Dermis microvascular lymphatic vessel endothelial cell (primary cell): ENCODE results near the gene HLA-F. TPM values are rescaled to one million over a fixed set of nuclear protein-coding genes. Genes with fewer than 3 reads are reported as not detected.

Experiments used
- DNase-seq, 2 donors: peaks; one replicate each; pipeline versions ENCODE4 v3.0.0 to v3.0.0-alpha.2; 2010; ENCODE audit warnings: low read depth in 2 of 2
- total RNA-seq: library from RNA; depleted of rRNA; stranded (reverse); fragments of >200 nt; gene quantifications from 2 replicates; pipeline ENCODE4 v1.2.1, GENCODE V29; 2014

The HLA-F gene
- total RNA-seq, 1 donor from 2014 or later, result 15.0 TPM

DNA sequence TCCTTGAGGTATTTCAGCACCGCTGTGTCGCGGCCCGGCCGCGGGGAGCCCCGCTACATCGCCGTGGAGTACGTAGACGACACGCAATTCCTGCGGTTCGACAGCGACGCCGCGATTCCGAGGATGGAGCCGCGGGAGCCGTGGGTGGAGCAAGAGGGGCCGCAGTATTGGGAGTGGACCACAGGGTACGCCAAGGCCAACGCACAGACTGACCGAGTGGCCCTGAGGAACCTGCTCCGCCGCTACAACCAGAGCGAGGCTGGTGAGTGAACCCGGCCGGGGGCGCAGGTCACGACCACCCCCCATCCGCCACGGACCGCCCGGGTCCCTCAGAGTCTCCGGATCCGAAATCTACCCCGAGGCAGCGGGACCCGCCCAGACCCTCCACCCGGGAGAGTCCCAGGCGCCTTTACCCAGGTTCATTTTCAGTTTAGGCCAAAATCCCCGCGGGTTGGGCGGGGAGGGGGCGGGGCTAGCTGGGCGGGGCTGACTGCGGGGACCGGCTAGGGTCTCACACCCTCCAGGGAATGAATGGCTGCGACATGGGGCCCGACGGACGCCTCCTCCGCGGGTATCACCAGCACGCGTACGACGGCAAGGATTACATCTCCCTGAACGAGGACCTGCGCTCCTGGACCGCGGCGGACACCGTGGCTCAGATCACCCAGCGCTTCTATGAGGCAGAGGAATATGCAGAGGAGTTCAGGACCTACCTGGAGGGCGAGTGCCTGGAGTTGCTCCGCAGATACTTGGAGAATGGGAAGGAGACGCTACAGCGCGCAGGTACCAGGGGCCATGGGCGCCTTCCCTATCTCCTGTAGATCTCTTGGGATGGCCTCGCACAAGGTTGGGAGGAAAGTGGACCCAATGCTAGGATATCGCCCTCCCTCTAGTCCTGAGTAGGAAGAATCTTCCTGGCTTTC is 693 bp downstream of the HLA-F start:
- DNase-seq, result no peak

DNA sequence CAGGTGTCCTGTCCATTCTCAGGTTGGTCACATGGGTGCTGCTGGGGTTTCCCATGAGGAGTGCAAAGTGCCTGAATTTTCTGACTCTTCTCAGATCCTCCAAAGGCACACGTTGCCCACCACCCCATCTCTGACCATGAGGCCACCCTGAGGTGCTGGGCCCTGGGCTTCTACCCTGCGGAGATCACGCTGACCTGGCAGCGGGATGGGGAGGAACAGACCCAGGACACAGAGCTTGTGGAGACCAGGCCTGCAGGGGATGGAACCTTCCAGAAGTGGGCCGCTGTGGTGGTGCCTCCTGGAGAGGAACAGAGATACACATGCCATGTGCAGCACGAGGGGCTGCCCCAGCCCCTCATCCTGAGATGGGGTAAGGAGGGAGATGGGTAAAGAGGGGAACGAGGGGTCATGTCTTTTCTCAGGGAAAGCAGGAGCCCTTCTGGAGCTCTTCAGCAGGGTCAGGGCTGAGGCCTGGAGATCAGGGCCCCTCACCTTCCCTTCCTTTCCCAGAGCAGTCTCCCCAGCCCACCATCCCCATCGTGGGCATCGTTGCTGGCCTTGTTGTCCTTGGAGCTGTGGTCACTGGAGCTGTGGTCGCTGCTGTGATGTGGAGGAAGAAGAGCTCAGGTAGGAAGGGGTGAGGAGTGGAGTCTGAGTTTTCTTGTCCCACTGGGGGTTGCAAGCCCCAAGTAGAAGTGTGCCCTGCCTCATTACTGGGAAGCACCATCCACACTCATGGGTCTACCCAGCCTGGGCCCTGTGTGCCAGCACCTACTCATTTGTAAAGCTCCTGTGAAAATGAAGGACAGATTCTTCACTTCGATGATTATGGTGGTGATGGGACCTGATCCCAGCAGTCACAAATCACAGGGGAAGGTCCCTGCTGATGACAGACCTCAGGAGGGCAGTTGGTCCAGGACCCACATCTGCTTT is 2.0 kb downstream of the HLA-F start:
- DNase-seq, result no peak

DNA sequence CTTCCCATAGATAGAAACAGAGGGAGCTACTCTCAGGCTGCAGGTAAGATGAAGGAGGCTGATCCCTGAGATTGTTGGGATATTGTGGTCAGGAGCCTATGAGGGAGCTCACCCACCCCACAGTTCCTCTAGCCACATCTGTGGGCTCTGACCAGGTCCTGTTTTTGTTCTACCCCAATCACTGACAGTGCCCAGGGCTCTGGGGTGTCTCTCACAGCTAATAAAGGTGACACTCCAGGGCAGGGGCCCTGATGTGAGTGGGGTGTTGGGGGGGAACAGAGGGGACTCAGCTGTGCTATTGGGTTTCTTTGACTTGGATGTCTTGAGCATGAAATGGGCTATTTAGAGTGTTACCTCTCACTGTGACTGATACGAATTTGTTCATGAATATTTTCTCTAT is 2.8 kb downstream of the HLA-F start:
- no peak for DNase-seq

DNA sequence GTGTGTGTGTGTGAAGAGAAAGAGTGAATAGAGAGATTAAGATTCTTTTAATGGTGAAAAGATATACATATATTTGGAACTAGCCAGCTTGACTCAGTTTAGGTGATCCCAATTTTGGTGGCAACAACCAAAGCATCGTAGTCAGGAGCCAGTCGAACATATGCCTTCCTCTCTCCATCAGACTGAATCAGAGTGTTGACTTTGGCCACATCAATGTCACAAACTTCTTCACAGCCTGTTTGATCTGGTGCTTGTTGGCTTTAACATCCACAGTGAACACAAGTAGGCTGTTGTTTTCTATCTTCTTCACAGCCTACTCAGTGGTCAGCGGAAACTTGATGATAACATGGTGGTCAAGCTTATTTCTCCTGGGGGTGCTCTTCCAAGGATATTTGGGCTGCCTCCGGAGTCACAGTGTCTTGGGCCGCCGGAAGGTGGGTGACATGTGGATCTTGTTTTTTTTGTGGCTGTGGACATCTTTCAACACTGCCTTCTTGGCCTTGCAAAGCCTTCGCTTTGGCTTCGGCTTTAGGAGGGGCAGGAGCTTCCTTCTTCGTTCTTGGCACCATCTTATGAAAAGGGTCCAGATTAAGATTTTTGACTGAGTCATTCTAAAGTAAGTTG is 3.4 kb downstream of the HLA-F start:
- DNase-seq, result no peak

DNA sequence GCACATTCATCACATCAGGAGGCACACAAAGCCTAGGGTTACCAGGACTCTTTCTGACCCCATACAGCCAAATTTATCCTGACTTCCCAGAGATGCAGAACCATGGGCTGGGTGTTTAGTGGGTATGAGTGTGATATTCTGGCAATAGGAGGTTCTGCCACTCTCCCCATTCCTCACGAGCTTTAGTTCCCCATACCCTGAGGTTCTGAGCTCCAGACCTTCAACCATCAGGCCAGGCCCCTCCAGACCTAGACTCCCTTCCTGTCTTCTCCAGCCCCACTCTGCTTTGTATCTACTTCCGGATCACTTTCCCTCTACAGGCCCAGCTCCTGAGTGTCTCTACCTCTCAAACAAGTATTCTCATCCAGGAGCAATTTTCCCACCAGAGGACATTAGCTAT is 4.4 kb downstream of the HLA-F start:
- no peak for DNase-seq

DNA sequence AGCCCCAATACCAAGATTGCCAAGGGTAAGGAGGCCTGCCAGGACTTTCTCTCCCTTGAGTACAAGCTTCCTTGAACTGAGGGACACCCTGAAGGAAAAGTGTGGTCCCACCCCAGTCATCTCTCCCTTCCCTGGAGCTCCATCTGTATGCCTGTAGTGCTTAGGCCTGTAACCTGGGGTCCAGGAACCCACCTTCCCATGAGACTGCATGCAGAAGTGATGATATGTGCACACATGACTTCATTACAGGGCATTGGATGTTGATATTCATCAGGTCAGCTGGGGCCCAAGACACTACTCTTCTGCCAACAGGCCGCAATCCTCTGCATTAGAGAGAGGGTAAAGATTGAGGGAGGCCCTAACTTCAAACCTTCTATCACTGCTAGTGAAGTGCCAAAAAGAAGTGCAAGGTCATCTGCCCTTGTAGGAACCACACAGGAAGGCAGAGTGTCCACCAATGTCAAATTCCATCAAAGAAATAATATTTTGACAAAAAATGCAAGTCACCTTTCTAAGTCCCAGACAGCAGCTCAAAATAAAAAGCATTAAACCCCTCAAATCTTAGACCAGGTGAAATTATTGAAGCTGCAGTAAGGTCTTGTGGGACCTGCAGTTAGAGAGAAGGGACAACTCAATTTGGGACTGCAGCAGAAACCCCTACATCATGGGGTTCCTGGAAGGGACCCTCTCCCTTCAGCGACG is 5.1 kb downstream of the HLA-F start:
- no peak for DNase-seq

DNA sequence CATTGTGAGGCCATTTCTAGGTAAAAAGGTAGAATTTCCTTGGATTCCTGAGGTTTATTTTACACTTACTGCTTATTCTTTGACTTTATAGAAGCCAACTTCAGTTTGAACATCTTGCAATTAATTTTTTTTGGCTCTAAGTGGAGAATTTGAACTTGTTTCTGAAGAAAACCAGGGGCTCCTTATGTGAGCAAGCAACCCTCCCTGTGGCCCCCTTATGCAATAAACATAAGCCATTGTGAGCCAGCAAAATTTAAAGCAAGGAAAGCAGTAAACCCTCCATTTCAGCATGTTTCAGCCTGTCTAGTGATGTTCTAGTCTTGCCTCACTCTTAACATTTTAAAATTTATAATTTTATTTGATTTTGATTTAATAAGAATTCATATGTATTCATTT is 5.6 kb downstream of the HLA-F start:
- no peak for DNase-seq

- no peak for DNase-seq
Observed at GRCh38 chr6:29729774-29730328, 6.6 kb downstream of the HLA-F start.

GRCh38 chr6:29730575-29731126 is 7.4 kb downstream of the HLA-F start:
- DNase-seq, result no peak

DNA sequence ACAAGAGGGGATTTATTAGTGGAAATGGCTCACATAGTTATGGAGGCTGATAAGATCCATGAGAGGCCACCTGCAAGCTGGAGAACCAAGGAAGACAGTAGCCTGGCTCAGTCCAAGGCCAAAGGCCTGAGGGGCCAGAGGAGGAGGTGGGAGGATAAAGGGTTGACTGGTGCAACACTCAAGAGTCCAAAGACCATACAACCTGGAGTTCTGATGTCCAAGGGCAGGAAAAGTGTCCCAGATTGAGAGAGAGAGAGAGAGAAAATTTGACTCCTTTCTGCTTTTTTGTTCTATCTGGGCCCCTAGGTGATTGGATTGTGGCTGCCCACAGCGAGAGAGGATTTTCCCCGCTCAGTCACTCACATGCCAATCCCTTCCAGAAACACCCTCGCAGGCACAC is 8.0 kb downstream of the HLA-F start:
- no peak for DNase-seq

- DNase-seq, result no peak
Observed at GRCh38 chr6:29733057-29733456, 9.8 kb downstream of the HLA-F start.

DNA sequence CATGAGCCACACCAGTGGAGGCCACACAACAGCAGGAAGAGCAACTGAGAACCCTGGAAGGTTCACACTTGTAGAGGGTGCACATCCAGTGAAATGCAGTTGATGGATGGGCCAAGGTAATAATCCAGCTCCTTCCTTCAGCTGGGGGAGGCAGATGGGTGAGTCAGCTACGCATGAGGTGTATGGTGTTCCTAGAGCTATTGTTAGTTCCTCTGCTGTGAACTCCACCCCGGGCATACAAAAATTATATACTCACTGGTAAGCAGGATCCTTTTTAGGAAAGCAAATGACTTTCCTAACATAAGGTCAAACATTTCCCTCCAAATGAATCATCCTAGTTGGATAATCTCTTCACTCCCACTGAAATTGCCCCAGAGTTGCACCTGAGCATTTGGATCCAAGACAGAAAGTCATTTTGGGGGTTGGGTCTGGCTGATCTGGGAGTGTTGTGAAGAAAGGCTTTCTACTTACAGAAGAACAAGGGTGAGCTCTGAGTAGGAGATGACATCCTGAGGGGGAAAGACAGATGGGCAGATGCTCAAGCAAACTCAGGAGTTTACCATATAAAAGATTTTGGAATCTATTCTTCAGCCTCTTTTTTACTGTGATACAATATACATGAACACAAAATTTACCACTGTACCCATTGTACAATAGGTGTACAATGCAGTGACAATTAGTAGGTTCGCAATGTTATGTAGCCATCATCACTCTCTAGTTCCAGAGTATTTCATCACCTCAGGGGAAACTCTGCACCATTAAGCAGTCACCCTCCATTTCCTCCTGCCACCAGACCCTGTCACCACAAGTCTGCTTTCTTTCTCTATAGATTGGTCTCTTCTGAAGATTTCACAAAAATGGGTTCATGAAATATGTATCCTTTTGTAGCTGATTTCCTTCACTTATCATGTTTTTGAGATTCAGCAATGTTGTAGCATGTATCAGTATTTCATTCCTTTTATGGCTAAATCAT is 11.1 kb downstream of the HLA-F start:
- no peak for DNase-seq

DNA sequence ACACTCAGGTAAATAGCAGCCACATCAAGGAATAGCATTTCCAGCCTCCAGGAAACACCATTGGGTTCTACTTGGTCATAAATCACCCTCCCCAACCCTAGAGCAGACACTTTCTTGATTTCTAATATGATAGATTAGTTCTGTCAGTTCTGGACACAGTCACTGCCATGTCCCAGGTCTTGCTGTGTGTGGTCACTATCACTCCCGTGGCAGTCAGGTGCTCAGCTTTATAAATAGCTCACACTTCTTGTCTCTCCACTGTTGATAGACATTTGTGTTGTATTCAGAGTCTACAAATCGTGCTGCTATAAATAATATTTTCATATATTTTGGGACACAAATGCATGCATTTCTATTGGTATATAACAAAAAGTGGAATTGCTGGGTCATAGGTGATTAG is 13.3 kb downstream of the HLA-F start:
- no peak for DNase-seq

GRCh38 chr6:29737707-29738630 is 14.7 kb downstream of the HLA-F start:
- DNase-seq, result peak; percentile 69 to 81

DNA sequence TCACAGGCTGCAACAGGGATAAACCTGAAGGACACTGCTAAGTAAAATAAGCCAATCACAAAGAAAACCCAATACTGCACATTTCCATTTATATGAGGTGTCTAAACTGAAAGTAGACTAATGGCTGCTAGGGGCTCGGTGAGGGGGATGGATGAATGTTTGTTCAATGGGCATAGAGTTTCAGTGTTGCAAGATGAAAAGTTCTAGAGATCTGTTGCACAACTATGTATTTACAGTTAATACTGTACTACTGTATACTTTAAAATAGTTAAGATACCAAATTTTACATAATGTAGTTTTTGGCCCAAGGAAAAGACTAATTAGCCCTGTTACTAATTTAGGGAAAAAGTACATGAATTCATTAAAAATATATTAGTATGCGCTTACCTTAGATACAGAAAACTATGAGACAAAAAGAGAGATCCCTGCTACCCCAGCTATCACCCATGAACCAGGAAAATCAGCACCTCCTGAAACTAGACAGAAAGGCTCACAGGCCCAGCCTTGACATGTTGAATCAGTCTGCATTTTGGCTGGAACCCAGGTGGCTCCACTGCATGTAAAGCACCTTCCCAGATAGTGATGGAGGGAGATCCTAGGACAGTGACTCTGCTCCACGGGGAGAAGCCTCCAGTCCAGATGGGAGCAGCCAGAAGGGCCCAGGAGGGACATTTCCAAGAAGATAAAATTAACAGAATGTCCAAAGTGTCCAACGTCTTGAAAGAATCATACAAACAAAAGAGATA is 16.1 kb downstream of the HLA-F start:
- DNase-seq, result no peak

DNA sequence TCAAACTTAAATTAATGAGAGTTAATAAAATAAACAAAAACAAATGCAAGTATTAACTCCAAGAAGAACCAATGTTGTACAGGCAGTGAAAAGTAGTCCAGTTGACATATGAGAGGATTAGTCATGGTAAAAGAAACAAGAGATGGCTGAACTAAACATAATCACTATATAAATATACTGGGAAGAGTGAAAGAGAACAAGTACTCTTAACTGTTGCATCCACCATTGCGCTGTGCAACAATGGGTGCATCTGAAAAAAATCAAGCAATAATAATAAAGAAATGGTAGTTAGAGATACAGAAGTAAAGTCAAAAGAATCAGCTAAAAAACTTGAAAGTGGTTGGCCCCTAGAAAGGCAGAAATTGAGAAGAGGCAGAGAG is 16.6 kb downstream of the HLA-F start:
- no peak for DNase-seq

- DNase-seq, result no peak
Observed at GRCh38 chr6:29741592-29741991, 18.4 kb downstream of the HLA-F start.

DNA sequence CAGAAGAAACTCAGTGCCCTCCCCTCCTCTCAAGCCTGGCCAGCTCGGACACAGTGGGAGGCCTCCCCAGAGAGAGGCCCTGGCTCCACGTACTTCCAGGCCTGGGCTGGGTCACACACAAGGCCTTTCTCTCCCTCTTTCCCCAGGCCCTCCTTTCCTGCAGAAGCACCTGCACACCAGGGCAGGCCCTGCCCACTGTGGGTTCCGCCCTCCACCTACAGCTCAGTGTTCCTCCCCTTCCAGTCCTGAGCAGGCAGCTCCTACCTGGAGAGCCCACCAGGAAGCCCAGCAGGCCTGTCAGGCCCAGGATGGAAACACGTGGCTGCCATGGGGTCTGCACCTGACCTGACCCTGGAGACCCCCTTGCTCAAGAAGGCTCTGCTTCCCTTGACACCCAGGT is 18.9 kb downstream of the HLA-F start:
- no peak for DNase-seq
